Neural cell (in vitro differentiated cells): ENCODE results near the gene NTRK2. TPM values are rescaled to one million over a fixed set of nuclear protein-coding genes. Genes with fewer than 3 reads are reported as not detected.

Experiments used
- H2AFZ ChIP-seq: fragments of 200-600, 300-800 bp; sonication (generic), shearing (Covaris generic); 2 replicates; pipeline ENCODE4 v1.6.0; 2014; ENCODE audit warnings: low read depth, mild to moderate bottlenecking, antibody characterized with exemption, low read length, moderate library complexity
- H3F3A ChIP-seq: fragments of 200-600 bp; shearing (Covaris generic); 2 replicates; pipeline ENCODE4 v1.6.1; 2016; ENCODE audit warnings: mild to moderate bottlenecking, moderate library complexity, mixed read lengths, antibody characterized with exemption, low read length; ENCODE audit not compliant: insufficient read depth, poor library complexity, severe bottlenecking
- H3K27ac ChIP-seq: fragments of 200-600, 300-800 bp; sonication (generic), shearing (Covaris generic); 2 replicates; pipeline ENCODE4 v1.5.1; 2014; ENCODE audit warnings: mild to moderate bottlenecking, low read length, moderate library complexity
- H3K27me3 ChIP-seq: fragments of 300-800, 200-600 bp; sonication (generic), shearing (Covaris generic); 2 replicates; pipeline ENCODE4 v1.6.0; 2014; ENCODE audit warnings: mild to moderate bottlenecking, low read depth, low read length, moderate library complexity; ENCODE audit not compliant: insufficient read depth
- H3K36me3 ChIP-seq: fragments of 300-800, 200-600 bp; sonication (generic), shearing (Covaris generic); 2 replicates; pipeline ENCODE4 v1.5.1; 2014; ENCODE audit warnings: mild to moderate bottlenecking, antibody characterized with exemption, low read length, moderate library complexity; ENCODE audit not compliant: insufficient read depth
- H3K4me2 ChIP-seq: fragments of 300-800, 200-600 bp; sonication (generic), shearing (Covaris generic); 2 replicates; pipeline ENCODE4 v1.6.0; 2014; ENCODE audit warnings: mild to moderate bottlenecking, low read length
- H3K4me3 ChIP-seq: fragments of 300-800, 200-600 bp; sonication (generic), shearing (Covaris generic); 2 replicates; pipeline ENCODE4 v1.5.1; 2014; ENCODE audit warnings: mild to moderate bottlenecking, low read length, moderate library complexity
- H3K79me2 ChIP-seq: fragments of 200-600 bp; shearing (Covaris generic); replicated peaks from 2 replicates; pipeline ENCODE4 v1.6.0; 2014; ENCODE audit warnings: mild to moderate bottlenecking, low read length, moderate library complexity; ENCODE audit not compliant: insufficient read depth
- H3K9ac ChIP-seq: fragments of 300-800, 200-600 bp; sonication (generic), shearing (Covaris generic); 2 replicates; pipeline ENCODE4 v1.6.1; 2016; ENCODE audit warnings: mild to moderate bottlenecking, low read length, mixed read lengths
- H3K9me2 ChIP-seq: fragments of 200-600 bp; shearing (Covaris generic); 2 replicates; pipeline ENCODE4 v1.6.1; 2016; ENCODE audit warnings: mild to moderate bottlenecking, low read length, mixed read lengths; ENCODE audit not compliant: insufficient read depth
- H3K9me3 ChIP-seq: fragments of 200-600, 300-800 bp; sonication (generic), shearing (Covaris generic); 2 replicates; pipeline ENCODE4 v1.6.1; 2016; ENCODE audit warnings: mild to moderate bottlenecking, mixed run types, low read length, moderate library complexity, mixed read lengths
- H4K20me1 ChIP-seq: fragments of 200-600 bp; shearing (Covaris generic); 2 replicates; pipeline ENCODE4 v1.6.1; 2016; ENCODE audit warnings: mild to moderate bottlenecking, mixed run types; ENCODE audit not compliant: insufficient read depth
- EP300 ChIP-seq: fragments of 450-650 bp; conservative IDR thresholded peaks from 2 replicates; pipeline ENCODE4 v1.6.1; 2014; ENCODE audit warnings: antibody characterized with exemption, mild to moderate bottlenecking, moderate library complexity; ENCODE audit not compliant: poor library complexity, severe bottlenecking
- EZH2 ChIP-seq: fragments of 200-600, 300-800 bp; shearing (Covaris generic), sonication (generic); IDR thresholded peaks from 2 replicates; pipeline ENCODE4 v1.6.1; 2014; ENCODE audit warnings: antibody characterized with exemption, low read length, borderline replicate concordance, mild to moderate bottlenecking; ENCODE audit not compliant: insufficient read depth, poor library complexity, severe bottlenecking
- MXI1 ChIP-seq: fragments of 450-650 bp; conservative IDR thresholded peaks from 2 replicates; pipeline ENCODE4 v1.6.1; 2014; ENCODE audit warnings: antibody characterized with exemption, mild to moderate bottlenecking; ENCODE audit not compliant: poor library complexity, severe bottlenecking
- POLR2AphosphoS5 ChIP-seq: IDR thresholded peaks from 2 replicates; pipeline ENCODE4 v1.6.1; 2012
- RAD21 ChIP-seq: fragments of 450-650 bp; conservative IDR thresholded peaks from 2 replicates; pipeline ENCODE4 v1.6.1; 2014; ENCODE audit warnings: antibody characterized with exemption, mild to moderate bottlenecking, moderate library complexity
- SMC3 ChIP-seq: fragments of 450-650 bp; conservative IDR thresholded peaks from 2 replicates; pipeline ENCODE4 v1.6.1; 2014; ENCODE audit warnings: antibody characterized with exemption, mild to moderate bottlenecking, moderate library complexity; ENCODE audit not compliant: poor library complexity
- TAF1 ChIP-seq: IDR thresholded peaks from 2 replicates; pipeline ENCODE4 v1.6.1; 2012; ENCODE audit warnings: low read depth
- polyA plus RNA-seq: library from polyadenylated mRNA; depleted of rRNA; stranded (reverse); fragments of >200 nt; gene quantifications from 2 replicates; pipeline ENCODE4 v1.2.3, GENCODE V29; 2014
- TF ChIP-seq, protein P1 (sequence below): IDR thresholded peaks from 2 replicates; pipeline ENCODE4 v1.6.1; 2012; ENCODE audit warnings: borderline replicate concordance
- TF ChIP-seq, protein P2 (sequence below): fragments of 450-650 bp; IDR thresholded peaks from 2 replicates; pipeline ENCODE4 v1.5.1; 2014; ENCODE audit warnings: antibody characterized with exemption, mild to moderate bottlenecking, moderate library complexity; ENCODE audit not compliant: poor library complexity, severe bottlenecking

NTRK2 gene
- polyA plus RNA-seq, 1 donor from 2014 or later = 14.2 TPM

DNA sequence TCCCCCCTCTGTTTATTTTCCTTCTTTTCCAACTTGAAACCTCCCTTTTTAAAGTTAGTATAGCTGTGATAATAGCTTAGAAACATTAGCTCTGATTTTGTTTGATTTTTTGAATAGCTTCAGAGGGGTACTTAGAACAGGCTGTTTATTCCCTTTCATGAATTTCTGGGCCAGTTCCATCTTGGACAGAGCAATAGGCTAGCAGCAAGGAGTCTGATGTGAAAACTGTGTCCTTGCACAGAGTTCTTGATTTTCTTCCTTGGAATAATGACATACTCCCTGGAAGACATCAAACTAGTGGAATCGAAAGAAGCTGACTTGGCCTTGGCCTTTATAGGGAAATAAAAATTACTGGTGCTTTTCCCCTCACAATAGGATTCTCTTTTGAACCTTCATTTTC is 32.9 kb downstream of the NTRK2 start:
- no peaks in the 10 kb centered on the region for H3K9me3 ChIP-seq
- no peaks in the 10 kb centered on the region for H3K36me3 ChIP-seq
- no peak overlapping the region for H3K9ac ChIP-seq
- H3K9me2 ChIP-seq = no peaks in the 10 kb centered on the region
- no peak for TF ChIP-seq EZH2
- TF ChIP-seq SMC3 = no peak
- TF ChIP-seq MXI1 = no peak
- TF ChIP-seq EP300 = no peak
- TF ChIP-seq, protein P1, sequence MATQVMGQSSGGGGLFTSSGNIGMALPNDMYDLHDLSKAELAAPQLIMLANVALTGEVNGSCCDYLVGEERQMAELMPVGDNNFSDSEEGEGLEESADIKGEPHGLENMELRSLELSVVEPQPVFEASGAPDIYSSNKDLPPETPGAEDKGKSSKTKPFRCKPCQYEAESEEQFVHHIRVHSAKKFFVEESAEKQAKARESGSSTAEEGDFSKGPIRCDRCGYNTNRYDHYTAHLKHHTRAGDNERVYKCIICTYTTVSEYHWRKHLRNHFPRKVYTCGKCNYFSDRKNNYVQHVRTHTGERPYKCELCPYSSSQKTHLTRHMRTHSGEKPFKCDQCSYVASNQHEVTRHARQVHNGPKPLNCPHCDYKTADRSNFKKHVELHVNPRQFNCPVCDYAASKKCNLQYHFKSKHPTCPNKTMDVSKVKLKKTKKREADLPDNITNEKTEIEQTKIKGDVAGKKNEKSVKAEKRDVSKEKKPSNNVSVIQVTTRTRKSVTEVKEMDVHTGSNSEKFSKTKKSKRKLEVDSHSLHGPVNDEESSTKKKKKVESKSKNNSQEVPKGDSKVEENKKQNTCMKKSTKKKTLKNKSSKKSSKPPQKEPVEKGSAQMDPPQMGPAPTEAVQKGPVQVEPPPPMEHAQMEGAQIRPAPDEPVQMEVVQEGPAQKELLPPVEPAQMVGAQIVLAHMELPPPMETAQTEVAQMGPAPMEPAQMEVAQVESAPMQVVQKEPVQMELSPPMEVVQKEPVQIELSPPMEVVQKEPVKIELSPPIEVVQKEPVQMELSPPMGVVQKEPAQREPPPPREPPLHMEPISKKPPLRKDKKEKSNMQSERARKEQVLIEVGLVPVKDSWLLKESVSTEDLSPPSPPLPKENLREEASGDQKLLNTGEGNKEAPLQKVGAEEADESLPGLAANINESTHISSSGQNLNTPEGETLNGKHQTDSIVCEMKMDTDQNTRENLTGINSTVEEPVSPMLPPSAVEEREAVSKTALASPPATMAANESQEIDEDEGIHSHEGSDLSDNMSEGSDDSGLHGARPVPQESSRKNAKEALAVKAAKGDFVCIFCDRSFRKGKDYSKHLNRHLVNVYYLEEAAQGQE = no peak
- TF ChIP-seq RAD21 = no peak
- TF ChIP-seq TAF1 = no peak
- no peak for TF ChIP-seq POLR2AphosphoS5
- TF ChIP-seq, protein P2, sequence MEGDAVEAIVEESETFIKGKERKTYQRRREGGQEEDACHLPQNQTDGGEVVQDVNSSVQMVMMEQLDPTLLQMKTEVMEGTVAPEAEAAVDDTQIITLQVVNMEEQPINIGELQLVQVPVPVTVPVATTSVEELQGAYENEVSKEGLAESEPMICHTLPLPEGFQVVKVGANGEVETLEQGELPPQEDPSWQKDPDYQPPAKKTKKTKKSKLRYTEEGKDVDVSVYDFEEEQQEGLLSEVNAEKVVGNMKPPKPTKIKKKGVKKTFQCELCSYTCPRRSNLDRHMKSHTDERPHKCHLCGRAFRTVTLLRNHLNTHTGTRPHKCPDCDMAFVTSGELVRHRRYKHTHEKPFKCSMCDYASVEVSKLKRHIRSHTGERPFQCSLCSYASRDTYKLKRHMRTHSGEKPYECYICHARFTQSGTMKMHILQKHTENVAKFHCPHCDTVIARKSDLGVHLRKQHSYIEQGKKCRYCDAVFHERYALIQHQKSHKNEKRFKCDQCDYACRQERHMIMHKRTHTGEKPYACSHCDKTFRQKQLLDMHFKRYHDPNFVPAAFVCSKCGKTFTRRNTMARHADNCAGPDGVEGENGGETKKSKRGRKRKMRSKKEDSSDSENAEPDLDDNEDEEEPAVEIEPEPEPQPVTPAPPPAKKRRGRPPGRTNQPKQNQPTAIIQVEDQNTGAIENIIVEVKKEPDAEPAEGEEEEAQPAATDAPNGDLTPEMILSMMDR = no peak
- H3K4me2 ChIP-seq = no peak overlapping the region
- H3K79me2 ChIP-seq = no peaks in the 10 kb centered on the region
- no peaks in the 10 kb centered on the region for H4K20me1 ChIP-seq
- no peak overlapping the region for H3K27ac ChIP-seq
- H3K27me3 ChIP-seq = no peaks in the 10 kb centered on the region
- no peak overlapping the region for H3K4me3 ChIP-seq
- H2AFZ ChIP-seq = no peak overlapping the region
- H3F3A ChIP-seq = no peaks in the 10 kb centered on the region

DNA sequence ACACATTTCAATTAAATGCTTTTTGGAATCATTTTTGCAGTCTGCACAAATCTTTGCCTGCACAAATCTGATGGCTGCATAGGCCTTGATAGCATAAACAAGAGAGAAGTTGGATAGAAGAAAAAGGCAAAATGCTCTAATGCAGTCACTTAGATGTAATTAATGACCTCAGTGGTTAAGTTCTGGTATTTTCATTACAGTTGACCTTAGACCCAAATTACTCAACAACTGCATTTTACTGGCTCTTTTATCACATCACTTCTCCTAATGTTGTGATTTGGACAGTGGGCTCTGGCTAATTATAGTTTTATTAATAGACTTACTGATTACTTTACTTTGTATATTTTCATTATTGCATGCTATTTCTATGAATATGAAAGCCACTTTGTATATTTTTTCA is 34.3 kb downstream of the NTRK2 start:
- no peak overlapping the region for H3K4me3 ChIP-seq
- no peak overlapping the region for H3K27ac ChIP-seq
- no peak overlapping the region for H3K4me2 ChIP-seq
- no peaks in the 10 kb centered on the region for H3F3A ChIP-seq
- no peak for TF ChIP-seq MXI1
- TF ChIP-seq TAF1 = no peak
- TF ChIP-seq, protein P1 = no peak
- TF ChIP-seq POLR2AphosphoS5 = no peak
- no peak for TF ChIP-seq EP300
- no peak for TF ChIP-seq EZH2
- no peak for TF ChIP-seq RAD21
- TF ChIP-seq, protein P2 = no peak
- no peak for TF ChIP-seq SMC3
- H3K79me2 ChIP-seq = no peaks in the 10 kb centered on the region
- H3K9me2 ChIP-seq = no peaks in the 10 kb centered on the region
- no peaks in the 10 kb centered on the region for H3K9me3 ChIP-seq
- H2AFZ ChIP-seq = no peak overlapping the region
- H4K20me1 ChIP-seq = no peaks in the 10 kb centered on the region
- H3K9ac ChIP-seq = no peak overlapping the region
- H3K36me3 ChIP-seq = no peaks in the 10 kb centered on the region
- H3K27me3 ChIP-seq = no peaks in the 10 kb centered on the region
